GM12873 (cell line): Measurements from ENCODE around the gene FGF22.

Experiments
- CTCF ChIP-seq: IDR thresholded peaks from 2 replicates; pipeline ENCODE4 v1.5.1; 2012; ENCODE audit warnings: low read depth, mild to moderate bottlenecking, moderate library complexity, low read length, control low read depth; ENCODE audit not compliant: insufficient read depth; ENCODE audit errors: missing control alignments

FGF22 gene

GRCh38 chr19:685454-685931 lies 45.8 kb downstream of the FGF22 start:
- TF ChIP-seq CTCF, result no peak

DNA sequence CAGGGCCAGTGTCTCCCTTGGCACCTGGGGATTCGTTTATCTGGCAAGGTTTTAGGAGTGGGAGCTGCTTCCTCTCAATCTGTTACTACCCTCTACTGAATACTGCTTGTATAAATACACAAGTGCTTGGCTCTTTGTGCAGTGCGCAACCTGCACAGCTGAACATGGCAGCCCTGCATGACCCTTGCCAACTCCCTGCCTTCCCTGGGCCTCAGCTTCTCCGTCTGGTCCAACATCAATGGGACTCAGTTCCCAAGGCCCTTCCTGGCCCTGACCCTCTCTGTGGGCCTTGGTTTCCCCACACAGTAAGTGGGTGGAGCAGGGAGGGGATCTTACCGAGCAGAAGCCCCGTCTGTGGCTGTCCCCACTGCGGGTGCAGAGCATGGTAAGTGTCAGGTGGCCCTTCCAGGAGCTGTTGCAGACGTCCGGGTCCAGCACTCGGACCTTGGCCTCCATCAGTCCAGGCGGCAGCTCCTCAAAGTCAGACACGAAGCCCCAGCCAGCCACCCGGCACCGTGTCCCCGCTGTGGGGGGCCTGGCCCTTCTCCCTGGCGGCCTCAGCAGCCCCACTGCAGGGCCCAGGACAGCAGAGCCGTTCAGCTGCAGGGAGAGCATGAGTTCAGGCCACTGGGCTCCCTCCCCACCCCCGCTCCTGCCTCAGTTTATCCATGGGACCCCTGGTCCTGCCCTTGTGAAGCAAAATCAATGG lies 47.1 kb downstream of the FGF22 start:
- no peak for TF ChIP-seq CTCF

- no peak for TF ChIP-seq CTCF
Measured at GRCh38 chr19:687569-688166, 48.0 kb downstream of the FGF22 start.

- TF ChIP-seq CTCF, result no peak
Measured at GRCh38 chr19:688214-688613, 48.5 kb downstream of the FGF22 start.

GRCh38 chr19:688992-689391 lies 49.3 kb downstream of the FGF22 start:
- TF ChIP-seq CTCF, result no peak

DNA sequence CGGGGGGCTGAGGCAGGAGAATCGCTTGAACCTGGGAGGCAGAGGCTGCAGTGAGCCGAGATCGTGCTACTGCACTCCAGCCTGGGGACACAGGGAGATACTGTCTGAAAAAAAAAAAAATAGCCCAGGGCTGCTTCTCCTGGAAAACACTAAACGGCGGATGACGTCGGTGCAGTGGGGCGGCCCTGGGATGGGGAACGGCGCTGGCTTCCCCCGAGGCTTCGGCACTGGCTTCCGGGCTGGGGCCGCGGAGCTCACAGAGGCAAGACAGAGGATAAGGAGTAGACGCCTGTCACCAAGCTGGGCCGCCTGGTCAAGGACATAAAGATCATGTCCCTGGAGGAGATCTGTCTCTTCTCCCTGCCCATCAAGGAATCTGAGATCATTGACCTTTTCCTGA lies 50.5 kb downstream of the FGF22 start:
- TF ChIP-seq CTCF, result no peak
